Fibroblast of peridontal ligament (primary cell): ENCODE results near the gene ANP32B.
"Not testable (repeated sequence)": the region's sequence is repeated elsewhere in the genome, so short reads cannot be mapped to it uniquely, and the experiment has no call there.

ENCODE experiments used
- DNase-seq: peaks from one replicate; pipeline ENCODE4 v3.0.0-alpha.2; 2010; ENCODE audit errors: extremely low read depth

ANP32B gene

GRCh38 chr9:97993000-97993399, 9.9 kb downstream of the ANP32B start:
- DNase-seq, result no peak

GRCh38 chr9:97994703-97995102, 11.6 kb downstream of the ANP32B start:
- no peak for DNase-seq

GRCh38 chr9:97996676-97997075, 13.5 kb downstream of the ANP32B start:
- DNase-seq, result not testable (repeated sequence)

- peak; percentile 70 for DNase-seq
Measured at GRCh38 chr9:97997330-97998276, 14.5 kb downstream of the ANP32B start.

GRCh38 chr9:98002808-98003207, 19.7 kb downstream of the ANP32B start:
- peak; percentile 30 for DNase-seq

GRCh38 chr9:98006127-98006796, 23.1 kb downstream of the ANP32B start:
- peak; percentile 57 for DNase-seq

- no peak for DNase-seq
Measured at GRCh38 chr9:98007251-98007928, 24.2 kb downstream of the ANP32B start.

GRCh38 chr9:98008764-98009163, 25.6 kb downstream of the ANP32B start:
- no peak for DNase-seq

- DNase-seq, result no peak
Measured at GRCh38 chr9:98009437-98009836, 26.3 kb downstream of the ANP32B start.

GRCh38 chr9:98009936-98010335, 26.8 kb downstream of the ANP32B start:
- no peak for DNase-seq

GRCh38 chr9:98010445-98010844, 27.3 kb downstream of the ANP32B start:
- no peak for DNase-seq

GRCh38 chr9:98011122-98011521, 28.0 kb downstream of the ANP32B start:
- DNase-seq, result no peak

GRCh38 chr9:98016137-98016680, 33.1 kb downstream of the ANP32B start:
- DNase-seq, result no peak

GRCh38 chr9:98017306-98017705, 34.2 kb downstream of the ANP32B start:
- DNase-seq, result no peak

- no peak for DNase-seq
Measured at GRCh38 chr9:98018347-98018746, 35.2 kb downstream of the ANP32B start.

GRCh38 chr9:98019098-98019497, 36.0 kb downstream of the ANP32B start:
- no peak for DNase-seq

GRCh38 chr9:98019869-98020268, 36.7 kb downstream of the ANP32B start:
- not testable (repeated sequence) for DNase-seq

GRCh38 chr9:98020476-98021145, 37.5 kb downstream of the ANP32B start:
- DNase-seq, result no peak

- DNase-seq, result no peak
Measured at GRCh38 chr9:98021306-98022040, 38.3 kb downstream of the ANP32B start.

- no peak for DNase-seq
Measured at GRCh38 chr9:98022447-98022846, 39.3 kb downstream of the ANP32B start.

GRCh38 chr9:98024702-98025101, 41.6 kb downstream of the ANP32B start:
- no peak for DNase-seq
